ENCODE measurements around the gene R3HCC1L. TPM values are rescaled to one million over a fixed set of nuclear protein-coding genes. Genes with fewer than 3 reads are reported as not detected.

R3HCC1L gene
- total RNA-seq, 4 donors from 2014 or later: 16.4 to 22.3 (median 18.8) TPM

DNA sequence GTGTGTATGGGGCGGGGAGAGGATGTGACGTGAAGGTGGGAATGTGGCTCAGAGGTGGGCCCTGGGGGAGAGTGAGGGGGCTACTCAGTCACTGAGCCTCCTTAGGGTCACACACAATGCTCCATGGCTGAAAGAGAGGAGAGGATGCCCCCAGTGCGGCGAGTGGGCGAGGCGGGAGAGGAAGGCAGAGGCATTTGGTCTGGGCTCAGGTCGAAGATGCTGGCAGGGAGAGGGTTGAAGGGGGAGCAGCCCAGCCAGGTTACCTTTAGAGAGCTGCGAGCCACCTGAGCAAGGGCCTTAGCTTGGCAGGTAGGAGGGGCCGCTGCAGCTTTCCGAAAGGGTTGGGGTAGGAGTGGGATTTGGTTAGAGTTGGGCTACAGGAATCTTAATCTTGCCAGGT is 138.2 kb downstream of the R3HCC1L start:
- H3K27ac ChIP-seq: no peak overlapping the region

DNA sequence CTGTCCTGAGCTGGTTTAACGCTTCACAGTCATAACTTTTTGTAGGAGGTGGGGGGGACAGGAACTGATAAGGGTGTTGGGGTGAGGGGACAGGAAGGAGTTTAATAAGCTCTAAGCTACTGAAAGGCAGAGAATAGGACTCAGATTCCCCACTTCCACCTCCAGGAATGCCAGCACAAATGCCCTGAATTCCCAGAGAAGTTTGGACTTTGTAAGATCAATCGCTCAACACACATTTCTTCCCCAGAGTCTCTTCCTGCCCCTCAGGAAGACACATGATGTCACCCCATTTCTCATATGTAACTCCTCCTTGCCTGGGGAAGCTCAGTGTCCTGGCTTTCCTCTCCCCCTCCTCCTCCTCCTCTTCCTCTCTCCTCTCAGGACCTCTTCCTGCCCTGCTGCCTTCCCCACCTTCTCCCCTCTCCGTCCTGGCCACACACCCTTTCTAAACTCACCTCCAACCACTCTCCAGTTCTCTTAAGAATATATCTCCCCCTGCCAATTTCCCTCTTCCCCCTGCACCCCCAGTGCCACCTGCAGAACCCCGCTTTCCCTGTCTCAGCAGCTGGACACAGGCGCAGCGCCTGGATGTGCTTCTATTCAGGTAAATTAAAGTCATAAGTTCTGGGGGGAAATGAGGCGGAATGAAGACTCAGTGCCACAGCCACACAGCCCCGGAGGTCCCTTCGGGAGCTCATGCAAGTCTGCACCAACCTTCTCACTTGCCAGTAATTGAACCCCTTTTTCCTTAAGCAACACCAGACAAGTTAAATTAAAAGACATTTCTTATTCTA is 138.8 kb downstream of the R3HCC1L start:
- Histone ChIP-seq H3K27me3 (no peaks in the 10 kb centered on the region), H3K36me3 (no peaks in the 10 kb centered on the region), H3K27ac (no peak overlapping the region), H3K9me3 (no peaks in the 10 kb centered on the region), H3K4me3 (no peak overlapping the region), H3K4me1 (peaks cover 0 to 13% (median 0%) of the 10 kb centered on the region in 4 donors)
- DNase-seq: no peak
- TF ChIP-seq, protein P1, sequence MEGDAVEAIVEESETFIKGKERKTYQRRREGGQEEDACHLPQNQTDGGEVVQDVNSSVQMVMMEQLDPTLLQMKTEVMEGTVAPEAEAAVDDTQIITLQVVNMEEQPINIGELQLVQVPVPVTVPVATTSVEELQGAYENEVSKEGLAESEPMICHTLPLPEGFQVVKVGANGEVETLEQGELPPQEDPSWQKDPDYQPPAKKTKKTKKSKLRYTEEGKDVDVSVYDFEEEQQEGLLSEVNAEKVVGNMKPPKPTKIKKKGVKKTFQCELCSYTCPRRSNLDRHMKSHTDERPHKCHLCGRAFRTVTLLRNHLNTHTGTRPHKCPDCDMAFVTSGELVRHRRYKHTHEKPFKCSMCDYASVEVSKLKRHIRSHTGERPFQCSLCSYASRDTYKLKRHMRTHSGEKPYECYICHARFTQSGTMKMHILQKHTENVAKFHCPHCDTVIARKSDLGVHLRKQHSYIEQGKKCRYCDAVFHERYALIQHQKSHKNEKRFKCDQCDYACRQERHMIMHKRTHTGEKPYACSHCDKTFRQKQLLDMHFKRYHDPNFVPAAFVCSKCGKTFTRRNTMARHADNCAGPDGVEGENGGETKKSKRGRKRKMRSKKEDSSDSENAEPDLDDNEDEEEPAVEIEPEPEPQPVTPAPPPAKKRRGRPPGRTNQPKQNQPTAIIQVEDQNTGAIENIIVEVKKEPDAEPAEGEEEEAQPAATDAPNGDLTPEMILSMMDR (IDR thresholded peaks at IDR 0.05): no peak
- TF ChIP-seq POLR2A (IDR thresholded peaks at IDR 0.05): no peak

More for the DNA sequence above, 138.2 kb downstream of the R3HCC1L start:
- Histone ChIP-seq H3K36me3 (no peaks in the 10 kb centered on the region), H3K9me3 (no peaks in the 10 kb centered on the region), H3K4me1 (peaks cover 0 to 13% (median 0%) of the 10 kb centered on the region in 4 donors), H3K27me3 (no peaks in the 10 kb centered on the region), H3K4me3 (no peak overlapping the region)
- no peak for DNase-seq
- TF ChIP-seq POLR2A (IDR thresholded peaks at IDR 0.05): no peak
- TF ChIP-seq, protein P1 (IDR thresholded peaks at IDR 0.05): no peak

DNA sequence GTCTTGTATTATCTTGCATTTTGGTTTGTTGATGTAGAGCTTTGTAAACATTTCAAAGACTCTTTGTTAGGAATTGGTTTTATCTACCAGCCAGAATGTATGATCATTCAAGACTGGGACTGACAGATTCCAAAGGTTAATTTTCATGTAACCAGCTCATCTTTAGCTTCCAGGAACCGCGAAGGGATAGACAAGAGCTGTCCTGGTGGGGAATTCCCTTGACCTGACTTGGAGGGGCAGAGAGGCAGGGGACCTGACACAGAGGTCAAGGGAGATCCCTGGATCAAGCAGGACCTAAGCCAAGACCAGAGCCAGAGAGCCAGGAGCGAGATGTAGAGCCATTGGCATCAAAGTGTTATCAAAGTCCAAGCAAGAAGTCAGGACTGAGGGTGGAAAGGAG is 140.1 kb downstream of the R3HCC1L start:
- H3K9me3 ChIP-seq: no peaks in the 10 kb centered on the region

DNA sequence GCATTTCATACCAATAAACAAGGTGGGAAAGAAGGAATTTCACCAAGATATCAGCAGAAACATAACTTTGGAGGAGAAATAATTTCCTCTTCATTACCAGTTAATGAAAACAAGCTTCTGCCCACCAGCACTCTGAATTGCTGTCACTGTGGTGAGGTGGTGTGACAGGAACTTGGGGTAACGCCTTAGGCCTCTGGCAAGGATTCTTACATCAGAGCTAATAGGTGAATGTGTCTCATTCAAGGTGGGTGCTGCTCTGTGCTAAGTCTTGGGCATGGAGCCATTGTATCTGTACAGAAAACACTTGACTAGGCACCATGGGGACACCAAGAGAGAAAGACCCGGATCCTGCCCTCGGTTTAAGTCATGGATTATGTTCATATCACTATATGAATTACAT is 141.9 kb downstream of the R3HCC1L start:
- Histone ChIP-seq H3K9me3 (no peaks in the 10 kb centered on the region), H3K4me3 (no peak overlapping the region), H3K36me3 (no peaks in the 10 kb centered on the region), H3K27me3 (no peaks in the 10 kb centered on the region), H3K4me1 (no peaks in the 10 kb centered on the region), H3K27ac (no peak overlapping the region)
- DNase-seq: no peak
- TF ChIP-seq, protein P1 (IDR thresholded peaks at IDR 0.05): no peak
- TF ChIP-seq POLR2A (IDR thresholded peaks at IDR 0.05): no peak

More for the DNA sequence above, 140.1 kb downstream of the R3HCC1L start:
- no peaks in the 10 kb centered on the region for H3K36me3 ChIP-seq
- H3K4me1 ChIP-seq: peaks cover 0 to 2% (median 0%) of the 10 kb centered on the region in 4 donors
- no peak overlapping the region for H3K27ac ChIP-seq
- no peak for TF ChIP-seq POLR2A (IDR thresholded peaks at IDR 0.05)
- TF ChIP-seq, protein P1 (IDR thresholded peaks at IDR 0.05): no peak
- no peak for DNase-seq
- no peak overlapping the region for H3K4me3 ChIP-seq
- no peaks in the 10 kb centered on the region for H3K27me3 ChIP-seq

DNA sequence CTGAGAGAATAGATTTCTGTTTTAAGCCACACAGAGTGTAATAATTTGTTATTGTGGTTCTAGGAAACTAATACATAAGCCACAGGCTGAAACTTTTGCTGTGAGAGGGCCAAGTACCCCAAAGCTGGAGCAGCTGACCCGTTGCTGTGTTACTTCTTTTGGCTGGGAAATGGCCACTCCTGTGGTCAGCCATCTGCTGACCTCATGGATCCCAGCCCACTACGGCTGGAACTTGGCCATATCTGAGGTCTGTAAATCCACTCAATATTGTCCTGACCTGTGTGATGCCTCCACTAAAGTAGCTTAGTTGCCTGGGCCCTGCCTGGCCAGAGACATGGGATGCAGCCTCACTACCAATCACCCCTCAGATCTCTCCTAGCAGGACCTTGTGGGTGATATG is 151.0 kb downstream of the R3HCC1L start:
- Histone ChIP-seq H3K36me3 (no peaks in the 10 kb centered on the region), H3K27ac (no peak overlapping the region)

More for the DNA sequence above, 151.0 kb downstream of the R3HCC1L start:
- no peak for DNase-seq
- peaks cover 0 to 6% (median 0%) of the 10 kb centered on the region in 4 donors for H3K9me3 ChIP-seq
- H3K4me1 ChIP-seq: no peaks in the 10 kb centered on the region
- H3K27me3 ChIP-seq: no peaks in the 10 kb centered on the region
- H3K4me3 ChIP-seq: no peak overlapping the region
- TF ChIP-seq, protein P1 (IDR thresholded peaks at IDR 0.05): no peak
- no peak for TF ChIP-seq POLR2A (IDR thresholded peaks at IDR 0.05)

Measured in Peyer's patch (tissue), 4 donors.